Measurements from ENCODE around the gene AP2A2. TPM values are rescaled to one million over a fixed set of nuclear protein-coding genes. Genes with fewer than 3 reads are reported as not detected.

The AP2A2 gene
- total RNA-seq, 1 experiment from 2014 or later = 47.1 TPM

DNA sequence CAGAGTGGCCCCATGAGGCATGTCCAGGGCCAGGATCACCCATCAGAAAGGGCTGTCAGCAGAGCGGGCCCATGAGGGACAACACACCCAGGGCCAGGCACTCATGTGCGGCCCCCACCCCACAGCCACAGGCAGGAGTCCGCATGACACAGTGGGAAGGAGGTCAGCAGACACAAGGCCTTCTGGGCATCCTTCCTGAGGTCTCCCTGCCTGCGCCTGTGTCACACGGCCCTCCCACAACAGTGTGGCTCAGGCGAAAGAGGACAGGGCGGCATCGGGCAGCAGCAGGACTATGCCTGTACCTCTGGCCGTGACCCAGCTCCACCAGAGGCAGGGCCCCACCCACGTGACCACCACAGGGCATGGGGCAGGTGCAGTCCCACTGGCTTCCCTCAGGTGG is 42.1 kb upstream of the AP2A2 start:
- Mint-ChIP-seq H3K9me3 (no peaks in the 10 kb centered on the region), H3K36me3 (peaks cover 37% of the 10 kb centered on the region), H3K4me3 (no peak overlapping the region), H3K27me3 (ENCODE audit: low read depth) (no peaks in the 10 kb centered on the region), H3K27ac (no peak overlapping the region), H3K4me1 (no peaks in the 10 kb centered on the region)
- ATAC-seq (no peak), DNase-seq (ENCODE audit: low spot score) (no peak)
- ChIA-PET POLR2A (no interaction called here), CTCF (interaction anchor here (0.8 kb wide), 1 partner anchor 14 kb away, joined by 3 read pairs; no protein-coding TSS in a partner anchor)
- TF ChIP-seq IRF2 (CRISPR knock-in tag; IDR thresholded peaks at IDR 0.05; ENCODE audit: borderline replicate concordance, low read depth) (no peak), ESRRA (CRISPR knock-in tag; IDR thresholded peaks at IDR 0.05; ENCODE audit: borderline replicate concordance) (no peak), MXD4 (CRISPR knock-in tag; IDR thresholded peaks at IDR 0.05; ENCODE audit: borderline replicate concordance) (no peak), ZNF396 (CRISPR knock-in tag; IDR thresholded peaks at IDR 0.05; ENCODE audit: borderline replicate concordance) (no peak), HMGA2 (CRISPR knock-in tag; IDR thresholded peaks at IDR 0.05) (no peak), ZMAT4 (CRISPR knock-in tag; IDR thresholded peaks at IDR 0.05) (no peak)

DNA sequence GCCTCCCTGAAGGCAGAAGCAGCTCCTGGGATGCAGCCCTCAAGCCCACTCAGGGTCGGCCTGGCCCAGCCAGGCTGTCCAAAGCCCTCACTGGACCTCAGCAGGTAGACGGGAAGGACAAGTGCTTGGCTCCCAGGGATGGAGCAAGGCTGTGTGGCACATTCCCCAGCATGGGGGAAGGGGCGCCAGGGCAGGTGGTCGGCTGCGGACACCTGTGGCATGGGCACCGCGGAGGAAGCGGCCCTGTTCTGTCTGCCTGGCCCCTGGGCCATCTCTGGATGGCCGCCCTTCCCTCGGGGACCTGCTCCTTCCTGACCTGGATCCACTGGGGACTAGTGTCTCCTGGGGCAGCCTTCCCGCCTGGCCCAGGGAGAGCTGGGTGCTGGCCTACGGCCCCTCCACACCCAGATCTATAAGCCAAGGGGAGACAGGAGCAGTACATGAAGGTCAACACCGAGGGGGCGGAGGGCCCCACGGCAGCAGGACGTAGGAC is 41.0 kb upstream of the AP2A2 start:
- no peak for DNase-seq (ENCODE audit: low spot score)
- Mint-ChIP-seq H3K4me1 (no peaks in the 10 kb centered on the region), H3K9me3 (no peaks in the 10 kb centered on the region), H3K36me3 (peaks cover 34% of the 10 kb centered on the region), H3K4me3 (no peak overlapping the region), H3K27ac (no peak overlapping the region), H3K27me3 (ENCODE audit: low read depth) (no peaks in the 10 kb centered on the region)
- ChIA-PET CTCF (interaction anchor here (0.7 to 0.8 kb wide), 2 partner anchors 12 to 13 kb away, joined by 3 read pairs; no protein-coding TSS in a partner anchor), POLR2A (interaction anchor here (0.5 kb wide), 1 partner anchor 229 kb away, joined by 5 read pairs; no protein-coding TSS in a partner anchor)
- no peak for ATAC-seq
- no peak for TF ChIP-seq E2F1 (CRISPR knock-in tag; IDR thresholded peaks at IDR 0.05)
- TF ChIP-seq ZNF281 (CRISPR knock-in tag; IDR thresholded peaks at IDR 0.05) = no peak
- TF ChIP-seq, protein P1, sequence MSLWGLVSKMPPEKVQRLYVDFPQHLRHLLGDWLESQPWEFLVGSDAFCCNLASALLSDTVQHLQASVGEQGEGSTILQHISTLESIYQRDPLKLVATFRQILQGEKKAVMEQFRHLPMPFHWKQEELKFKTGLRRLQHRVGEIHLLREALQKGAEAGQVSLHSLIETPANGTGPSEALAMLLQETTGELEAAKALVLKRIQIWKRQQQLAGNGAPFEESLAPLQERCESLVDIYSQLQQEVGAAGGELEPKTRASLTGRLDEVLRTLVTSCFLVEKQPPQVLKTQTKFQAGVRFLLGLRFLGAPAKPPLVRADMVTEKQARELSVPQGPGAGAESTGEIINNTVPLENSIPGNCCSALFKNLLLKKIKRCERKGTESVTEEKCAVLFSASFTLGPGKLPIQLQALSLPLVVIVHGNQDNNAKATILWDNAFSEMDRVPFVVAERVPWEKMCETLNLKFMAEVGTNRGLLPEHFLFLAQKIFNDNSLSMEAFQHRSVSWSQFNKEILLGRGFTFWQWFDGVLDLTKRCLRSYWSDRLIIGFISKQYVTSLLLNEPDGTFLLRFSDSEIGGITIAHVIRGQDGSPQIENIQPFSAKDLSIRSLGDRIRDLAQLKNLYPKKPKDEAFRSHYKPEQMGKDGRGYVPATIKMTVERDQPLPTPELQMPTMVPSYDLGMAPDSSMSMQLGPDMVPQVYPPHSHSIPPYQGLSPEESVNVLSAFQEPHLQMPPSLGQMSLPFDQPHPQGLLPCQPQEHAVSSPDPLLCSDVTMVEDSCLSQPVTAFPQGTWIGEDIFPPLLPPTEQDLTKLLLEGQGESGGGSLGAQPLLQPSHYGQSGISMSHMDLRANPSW (CRISPR knock-in tag; conservative IDR thresholded peaks at IDR 0.05; ENCODE audit: low read depth) = no peak
- TF ChIP-seq SP1 (CRISPR knock-in tag; conservative IDR thresholded peaks at IDR 0.05) = no peak
- TF ChIP-seq FOXK1 (CRISPR knock-in tag; IDR thresholded peaks at IDR 0.05) = no peak
- no peak for TF ChIP-seq ESRRA (CRISPR knock-in tag; IDR thresholded peaks at IDR 0.05; ENCODE audit: borderline replicate concordance)
- no peak for TF ChIP-seq CREM (CRISPR knock-in tag; IDR thresholded peaks at IDR 0.05)

GRCh38 chr11:886568-886967 is 39.1 kb upstream of the AP2A2 start:
- ChIA-PET POLR2A (no interaction called here), CTCF (interaction anchor here (1.2 to 1.3 kb wide), 2 partner anchors 12 to 165 kb away, joined by 3 to 10 read pairs; no protein-coding TSS in a partner anchor)
- TF ChIP-seq ZNF416 (CRISPR knock-in tag; IDR thresholded peaks at IDR 0.05) (no peak), CDX4 (CRISPR knock-in tag; IDR thresholded peaks at IDR 0.05; ENCODE audit: borderline replicate concordance) (no peak), CREM (CRISPR knock-in tag; IDR thresholded peaks at IDR 0.05) (no peak), ERG (CRISPR knock-in tag; IDR thresholded peaks at IDR 0.05) (no peak), PRRX2 (CRISPR knock-in tag; IDR thresholded peaks at IDR 0.05) (no peak), IRF1 (CRISPR knock-in tag; IDR thresholded peaks at IDR 0.05) (no peak), RELA (CRISPR knock-in tag; IDR thresholded peaks at IDR 0.05; ENCODE audit: borderline replicate concordance) (no peak)
- TF ChIP-seq, protein P2, sequence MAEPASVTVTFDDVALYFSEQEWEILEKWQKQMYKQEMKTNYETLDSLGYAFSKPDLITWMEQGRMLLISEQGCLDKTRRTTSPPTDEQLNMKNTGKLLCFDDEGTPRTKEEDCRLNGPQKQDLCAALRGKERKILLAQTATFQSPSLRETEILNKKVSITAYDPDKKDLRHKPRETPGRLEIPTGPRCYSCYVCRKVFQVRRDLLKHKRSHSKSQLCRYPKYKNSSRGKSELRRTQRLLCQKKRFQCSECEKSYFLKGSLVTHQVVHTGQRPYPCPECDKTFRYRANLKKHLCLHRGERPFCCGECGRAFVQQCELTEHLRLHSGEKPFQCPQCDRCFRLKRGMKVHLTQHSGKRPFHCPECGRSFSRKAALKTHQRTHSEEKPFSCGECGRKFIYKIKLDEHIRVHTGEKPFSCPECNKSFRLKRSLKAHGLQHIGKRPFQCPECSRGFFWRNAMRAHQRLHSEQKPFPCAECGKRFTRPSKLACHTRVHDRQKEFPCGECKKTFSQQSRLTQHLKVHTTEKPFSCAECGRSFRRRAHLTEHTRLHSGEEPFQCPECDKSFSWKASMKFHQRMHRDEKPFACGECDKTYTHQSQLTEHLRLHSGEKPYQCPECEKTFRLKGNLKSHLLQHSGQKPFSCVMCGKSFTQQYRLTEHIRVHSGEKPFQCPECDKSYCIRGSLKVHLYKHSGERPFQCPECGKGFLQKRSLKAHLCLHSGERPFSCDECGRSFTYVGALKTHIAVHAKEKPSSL (CRISPR knock-in tag; conservative IDR thresholded peaks at IDR 0.05) = no peak

More at GRCh38 chr11:886568-886967, 39.1 kb upstream of the AP2A2 start:
- Mint-ChIP-seq H3K27ac (no peak overlapping the region), H3K27me3 (ENCODE audit: low read depth) (no peaks in the 10 kb centered on the region), H3K9me3 (no peaks in the 10 kb centered on the region), H3K4me1 (no peaks in the 10 kb centered on the region), H3K36me3 (peaks cover 25% of the 10 kb centered on the region), H3K4me3 (no peak overlapping the region)
- DNase-seq (ENCODE audit: low spot score) (no peak), ATAC-seq (no peak)

Measured in WTC11 (cell line).